ENCODE measurements around the gene PRR20G.
A peak's percentile ranks its signal among the peaks of the same experiment; 100 is the strongest.

The PRR20G gene

GRCh38 chr3:127256138-127256537, 31.7 kb downstream of the PRR20G start:
- Histone ChIP-seq H4K20me1 (ENCODE audit: insufficient read depth, low read length) (no peaks in the 10 kb centered on the region), H3K4me1 (ENCODE audit: insufficient read depth, low read length) (no peaks in the 10 kb centered on the region), H3K27ac (ENCODE audit: low read length) (no peak overlapping the region), H2AFZ (ENCODE audit: low read depth, low read length) (no peak overlapping the region), H3K27me3 (ENCODE audit: insufficient read depth, low read length, poor library complexity) (no peaks in the 10 kb centered on the region), H3K79me2 (ENCODE audit: insufficient read depth, low read length) (no peaks in the 10 kb centered on the region), H3K4me3 (ENCODE audit: low read depth in 1 of 2, low read length in 2 of 2) (no peak overlapping the region), H3K36me3 (ENCODE audit: insufficient read depth, low read length) (no peaks in the 10 kb centered on the region), H3K4me2 (ENCODE audit: insufficient read depth, low read length) (no peak overlapping the region), H3K9me3 (ENCODE audit: insufficient read depth, low read length, severe bottlenecking) (no peaks in the 10 kb centered on the region), H3K9ac (ENCODE audit: low read depth, low read length) (no peak overlapping the region)
- TF ChIP-seq CTCF (IDR thresholded peaks at IDR 0.05; ENCODE audit: borderline replicate concordance, extremely low read depth, low read length, poor library complexity, severe bottlenecking) (no peak), EZH2 (IDR thresholded peaks at IDR 0.05; ENCODE audit: borderline replicate concordance, low read depth, low read length, severe bottlenecking) (no peak)
- DNase-seq = no peak
- ATAC-seq (ENCODE audit: insufficient read depth, low read depth) = no peak

- Histone ChIP-seq H3K4me1 (ENCODE audit: insufficient read depth, low read length) (no peaks in the 10 kb centered on the region), H2AFZ (ENCODE audit: low read depth, low read length) (no peak overlapping the region), H3K9ac (ENCODE audit: low read depth, low read length) (no peak overlapping the region), H3K4me2 (ENCODE audit: insufficient read depth, low read length) (no peak overlapping the region), H4K20me1 (ENCODE audit: insufficient read depth, low read length) (no peaks in the 10 kb centered on the region), H3K27me3 (ENCODE audit: insufficient read depth, low read length, poor library complexity) (no peaks in the 10 kb centered on the region), H3K9me3 (ENCODE audit: insufficient read depth, low read length, severe bottlenecking) (peaks cover 4% of the 10 kb centered on the region), H3K79me2 (ENCODE audit: insufficient read depth, low read length) (no peaks in the 10 kb centered on the region), H3K27ac (ENCODE audit: low read length) (no peak overlapping the region), H3K4me3 (ENCODE audit: low read depth in 1 of 2, low read length in 2 of 2) (no peak overlapping the region), H3K36me3 (ENCODE audit: insufficient read depth, low read length) (no peaks in the 10 kb centered on the region)
- no peak for DNase-seq
- no peak for ATAC-seq (ENCODE audit: insufficient read depth, low read depth)
- TF ChIP-seq EZH2 (IDR thresholded peaks at IDR 0.05; ENCODE audit: borderline replicate concordance, low read depth, low read length, severe bottlenecking) (no peak), CTCF (IDR thresholded peaks at IDR 0.05; ENCODE audit: borderline replicate concordance, extremely low read depth, low read length, poor library complexity, severe bottlenecking) (no peak)
These were observed 32.3 kb downstream of the PRR20G start for GRCh38 chr3:127255516-127255915.

- peaks cover 7% of the 10 kb centered on the region for H3K9me3 ChIP-seq (ENCODE audit: insufficient read depth, low read length, severe bottlenecking)
- DNase-seq (no peak), ATAC-seq (ENCODE audit: insufficient read depth, low read depth) (no peak)
- no peaks in the 10 kb centered on the region for H3K36me3 ChIP-seq (ENCODE audit: insufficient read depth, low read length)
- no peak overlapping the region for H3K4me3 ChIP-seq (ENCODE audit: low read depth in 1 of 2, low read length in 2 of 2)
- no peaks in the 10 kb centered on the region for H3K4me1 ChIP-seq (ENCODE audit: insufficient read depth, low read length)
- H3K4me2 ChIP-seq (ENCODE audit: insufficient read depth, low read length) = no peak overlapping the region
- no peak for TF ChIP-seq EZH2 (IDR thresholded peaks at IDR 0.05; ENCODE audit: borderline replicate concordance, low read depth, low read length, severe bottlenecking)
- peak; percentile 17 for TF ChIP-seq CTCF (IDR thresholded peaks at IDR 0.05; ENCODE audit: borderline replicate concordance, extremely low read depth, low read length, poor library complexity, severe bottlenecking)
- no peaks in the 10 kb centered on the region for H3K27me3 ChIP-seq (ENCODE audit: insufficient read depth, low read length, poor library complexity)
- no peak overlapping the region for H2AFZ ChIP-seq (ENCODE audit: low read depth, low read length)
- H3K27ac ChIP-seq (ENCODE audit: low read length) = no peak overlapping the region
- H3K79me2 ChIP-seq (ENCODE audit: insufficient read depth, low read length) = no peaks in the 10 kb centered on the region
- no peaks in the 10 kb centered on the region for H4K20me1 ChIP-seq (ENCODE audit: insufficient read depth, low read length)
- H3K9ac ChIP-seq (ENCODE audit: low read depth, low read length) = no peak overlapping the region
These were observed 33.1 kb downstream of the PRR20G start for GRCh38 chr3:127254730-127255129.
